ENCODE measurements around the gene RNPEPL1. TPM values are rescaled to one million over a fixed set of nuclear protein-coding genes. Genes with fewer than 3 reads are reported as not detected.

RNPEPL1 gene
- total and polyA plus RNA-seq, 7 donors = 23.1 to 136 (median 64.3) TPM

DNA sequence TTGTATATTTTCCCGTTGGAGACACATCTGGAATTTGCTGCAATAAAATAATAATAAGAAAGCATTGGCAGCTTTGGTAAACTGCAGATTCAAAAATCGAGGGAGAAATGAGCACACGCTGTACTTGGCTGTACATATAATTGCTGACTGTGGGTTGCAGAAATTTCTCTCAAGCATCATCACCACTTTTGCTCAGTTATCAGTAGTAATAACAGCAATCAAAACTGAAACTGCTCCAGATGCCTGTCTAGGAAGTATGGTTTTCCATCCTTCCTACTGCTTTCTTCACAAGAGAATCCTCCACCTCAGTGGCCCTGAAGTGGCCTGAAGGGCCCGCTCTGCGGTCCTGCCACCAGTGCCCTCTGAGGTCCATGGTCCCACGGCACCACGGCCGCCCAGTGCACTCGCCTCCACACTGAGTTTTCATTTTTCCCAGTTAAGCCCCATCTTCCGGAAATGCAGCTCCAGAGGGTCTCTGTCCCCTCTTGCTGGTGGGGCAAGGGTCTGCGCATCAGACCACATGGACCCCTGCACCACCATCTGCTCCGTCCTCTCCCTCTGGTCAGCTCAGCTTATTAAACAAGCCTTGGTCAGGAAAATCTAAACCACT, 4.2 kb upstream of the RNPEPL1 start:
- H3K4me3 ChIP-seq = no peak overlapping the region
- no peaks in the 10 kb centered on the region for H3K27me3 ChIP-seq
- H3K36me3 ChIP-seq = peaks cover 0 to 9% (median 0%) of the 10 kb centered on the region in 4 donors
- peaks cover 2 to 53% (median 48%) of the 10 kb centered on the region in 4 donors for H3K4me1 ChIP-seq
- no peak for TF ChIP-seq EP300 (IDR thresholded peaks at IDR 0.05)
- TF ChIP-seq POLR2A (IDR thresholded peaks at IDR 0.05) = no peak
- no peak overlapping the region for H3K27ac ChIP-seq
- no peaks in the 10 kb centered on the region for H3K9me3 ChIP-seq
- 89 to 93% methylated on average over 12 of the region's 12 CpGs for WGBS, 2 donors
- intact Hi-C loops (cut with DNase I) = loop anchor here (10.0 kb wide), 2 partner anchors 271 to 751 kb away; partner anchors contain the start of genes HDLBP and SEPTIN2
- DNase-seq = peak; percentile 32

GRCh38 chr2:240564561-240565332, 3.5 kb upstream of the RNPEPL1 start:
- 73 to 77% methylated on average over 10 of the region's 10 CpGs for WGBS, 2 donors
- Histone ChIP-seq H3K36me3 (peaks cover 0 to 9% (median 0%) of the 10 kb centered on the region in 4 donors), H3K27ac (peak overlapping the region in 2 of 4 donors; percentile 93 to 96), H3K4me1 (peaks cover 2 to 54% (median 49%) of the 10 kb centered on the region in 4 donors), H3K4me3 (no peak overlapping the region), H3K9me3 (no peaks in the 10 kb centered on the region), H3K27me3 (no peaks in the 10 kb centered on the region)
- no peak for DNase-seq
- TF ChIP-seq POLR2A (IDR thresholded peaks at IDR 0.05) = no peak
- no peak for TF ChIP-seq POLR2AphosphoS5 (IDR thresholded peaks at IDR 0.05)
- no peak for TF ChIP-seq EP300 (IDR thresholded peaks at IDR 0.05)
- TF ChIP-seq, protein P1, sequence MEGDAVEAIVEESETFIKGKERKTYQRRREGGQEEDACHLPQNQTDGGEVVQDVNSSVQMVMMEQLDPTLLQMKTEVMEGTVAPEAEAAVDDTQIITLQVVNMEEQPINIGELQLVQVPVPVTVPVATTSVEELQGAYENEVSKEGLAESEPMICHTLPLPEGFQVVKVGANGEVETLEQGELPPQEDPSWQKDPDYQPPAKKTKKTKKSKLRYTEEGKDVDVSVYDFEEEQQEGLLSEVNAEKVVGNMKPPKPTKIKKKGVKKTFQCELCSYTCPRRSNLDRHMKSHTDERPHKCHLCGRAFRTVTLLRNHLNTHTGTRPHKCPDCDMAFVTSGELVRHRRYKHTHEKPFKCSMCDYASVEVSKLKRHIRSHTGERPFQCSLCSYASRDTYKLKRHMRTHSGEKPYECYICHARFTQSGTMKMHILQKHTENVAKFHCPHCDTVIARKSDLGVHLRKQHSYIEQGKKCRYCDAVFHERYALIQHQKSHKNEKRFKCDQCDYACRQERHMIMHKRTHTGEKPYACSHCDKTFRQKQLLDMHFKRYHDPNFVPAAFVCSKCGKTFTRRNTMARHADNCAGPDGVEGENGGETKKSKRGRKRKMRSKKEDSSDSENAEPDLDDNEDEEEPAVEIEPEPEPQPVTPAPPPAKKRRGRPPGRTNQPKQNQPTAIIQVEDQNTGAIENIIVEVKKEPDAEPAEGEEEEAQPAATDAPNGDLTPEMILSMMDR (IDR thresholded peaks at IDR 0.05) = no peak
- intact Hi-C loops (cut with DNase I) = loop anchor here (5.0 to 10.0 kb wide), 3 partner anchors 127 to 750 kb away; partner anchors contain the start of genes GPC1, HDLBP and SEPTIN2

DNA sequence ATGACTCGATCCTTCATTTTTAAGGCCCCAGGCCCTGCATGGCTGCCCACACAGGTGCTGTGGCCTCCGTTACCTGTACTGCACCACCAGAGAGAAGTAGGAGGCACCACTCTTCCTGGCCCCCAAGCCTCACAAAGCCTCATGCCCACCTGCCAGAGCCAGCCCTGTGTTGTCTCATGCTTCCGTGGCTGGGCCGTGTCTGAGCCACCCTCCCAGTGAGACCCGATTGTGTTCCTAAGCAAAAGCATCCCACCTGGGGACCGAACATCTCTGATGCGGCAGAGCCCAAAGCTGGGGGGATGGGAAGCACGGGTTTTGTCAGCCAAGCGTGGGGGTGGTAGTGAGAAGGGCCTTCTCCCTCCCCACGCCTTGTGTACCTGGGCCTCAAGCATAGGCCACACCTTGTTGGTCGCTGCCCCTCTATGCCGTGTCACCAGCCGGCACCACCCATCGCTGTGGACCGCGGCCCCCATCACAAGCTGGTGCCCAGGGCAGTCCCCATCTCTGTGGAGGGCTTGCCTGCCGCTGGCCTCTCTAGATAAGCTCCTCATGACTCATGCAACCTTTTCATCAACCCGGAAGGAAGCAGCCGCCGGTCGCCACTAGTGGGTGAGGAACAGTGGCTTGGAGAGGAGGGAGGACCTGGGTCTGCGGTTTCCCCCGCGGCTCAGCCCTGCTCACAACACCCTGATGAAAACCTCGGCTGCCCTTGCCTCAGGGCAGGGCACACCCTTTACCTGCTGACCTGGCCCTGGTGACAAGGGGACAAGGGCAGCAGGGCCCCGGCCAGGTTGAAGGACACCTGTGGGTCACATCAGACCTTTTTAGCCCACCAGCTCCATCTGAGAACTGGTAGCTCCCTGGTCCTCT, 2.7 kb upstream of the RNPEPL1 start:
- Histone ChIP-seq H3K27ac (peak overlapping the region; percentile 55 to 98 (median 94)), H3K36me3 (peaks cover 0 to 9% (median 0%) of the 10 kb centered on the region in 4 donors), H3K27me3 (no peaks in the 10 kb centered on the region), H3K9me3 (no peaks in the 10 kb centered on the region), H3K4me3 (peak overlapping the region in 3 of 4 donors; percentile 6 to 85 (median 81)), H3K4me1 (peaks cover 2 to 59% (median 54%) of the 10 kb centered on the region in 4 donors)
- 26 to 27% methylated on average over 26 of the region's 26 CpGs for WGBS, 2 donors
- TF ChIP-seq POLR2A (IDR thresholded peaks at IDR 0.05) (no peak), POLR2AphosphoS5 (IDR thresholded peaks at IDR 0.05) (peak in 2 of 4 donors; percentile 21 to 40)
- peak; percentile 83 for DNase-seq
- intact Hi-C loops (cut with DNase I) = loop anchor here (2.0 to 10.0 kb wide), 4 partner anchors 21 to 749 kb away; partner anchors contain the start of genes CAPN10, GPC1, HDLBP and SEPTIN2

GRCh38 chr2:240566203-240567136, 1.8 kb upstream of the RNPEPL1 start:
- intact Hi-C loops (cut with DNase I) = loop anchor here (2.0 to 10.0 kb wide), 4 partner anchors 20 to 748 kb away; partner anchors contain the start of genes CAPN10, GPC1, HDLBP and SEPTIN2
- H3K36me3 ChIP-seq = peaks cover 0 to 9% (median 0%) of the 10 kb centered on the region in 4 donors
- 3 to 6% methylated on average over 53 of the region's 53 CpGs for WGBS, 2 donors
- peak in 1 of 2 donors; percentile 34 for TF ChIP-seq POLR2A (IDR thresholded peaks at IDR 0.05)
- TF ChIP-seq, protein P1 (IDR thresholded peaks at IDR 0.05) = peak; percentile 25 to 97 (median 75)
- TF ChIP-seq POLR2AphosphoS5 (IDR thresholded peaks at IDR 0.05) = peak in 3 of 4 donors; percentile 43 to 72 (median 60)
- no peak for TF ChIP-seq EP300 (IDR thresholded peaks at IDR 0.05)
- H3K27ac ChIP-seq = peak overlapping the region; percentile 93 to 98 (median 96)
- DNase-seq = peak; percentile 98
- H3K27me3 ChIP-seq = no peaks in the 10 kb centered on the region
- peak overlapping the region in 3 of 4 donors; percentile 58 to 85 (median 81) for H3K4me3 ChIP-seq
- H3K4me1 ChIP-seq = peaks cover 0 to 62% (median 59%) of the 10 kb centered on the region in 4 donors
- H3K9me3 ChIP-seq = no peaks in the 10 kb centered on the region

Data from sigmoid colon (tissue), 7 donors.